Trophoblast cell (in vitro differentiated cells and primary cell): Measurements from ENCODE around the gene RNFT2.

Experiments
- DNase-seq, 2 donors: peaks; one replicate each; pipeline ENCODE4 v3.0.0-alpha.2; 2016
- H2AFZ ChIP-seq: 2 replicates; pipeline ENCODE4 v1.6.1; 2013; ENCODE audit warnings: low read length, moderate library complexity, mild to moderate bottlenecking; ENCODE audit not compliant: insufficient read depth, poor library complexity
- H2AK5ac ChIP-seq: 2 replicates; pipeline ENCODE4 v1.6.1; 2013; ENCODE audit warnings: mild to moderate bottlenecking, low read length
- H2BK120ac ChIP-seq: 2 replicates; pipeline ENCODE4 v1.6.1; 2013; ENCODE audit warnings: low read length, mild to moderate bottlenecking, moderate library complexity; ENCODE audit not compliant: insufficient read depth, poor library complexity
- H2BK12ac ChIP-seq: 2 replicates; pipeline ENCODE4 v1.6.1; 2013; ENCODE audit warnings: mild to moderate bottlenecking, low read length, moderate library complexity
- H2BK5ac ChIP-seq: 2 replicates; pipeline ENCODE4 v1.6.1; 2013; ENCODE audit warnings: low read length, low read depth, moderate library complexity, mild to moderate bottlenecking; ENCODE audit not compliant: poor library complexity
- H3K14ac ChIP-seq: 2 replicates; pipeline ENCODE4 v1.6.1; 2013; ENCODE audit warnings: mild to moderate bottlenecking, low read length
- H3K18ac ChIP-seq: 2 replicates; pipeline ENCODE4 v1.6.1; 2013; ENCODE audit warnings: mild to moderate bottlenecking, low read length
- H3K23ac ChIP-seq: 2 replicates; pipeline ENCODE4 v1.6.1; 2013; ENCODE audit warnings: low read length
- H3K27ac ChIP-seq: 2 replicates; pipeline ENCODE4 v1.5.1; 2013; ENCODE audit warnings: low read depth, mild to moderate bottlenecking, inconsistent platforms, low read length, moderate library complexity
- H3K27me3 ChIP-seq: 2 replicates; pipeline ENCODE4 v1.6.1; 2013; ENCODE audit warnings: inconsistent platforms, mild to moderate bottlenecking, low read length, moderate library complexity; ENCODE audit not compliant: insufficient read depth
- H3K36me3 ChIP-seq, 2 experiments: 1 replicate in 1 of 2; 2 replicates in 1 of 2; pipeline ENCODE4 v1.6.1; 2013; ENCODE audit warnings: low read length in 2 of 2, mild to moderate bottlenecking in 2 of 2, moderate library complexity in 1 of 2; ENCODE audit not compliant: insufficient read depth in 2 of 2, control insufficient read depth in 1 of 2
- H3K4ac ChIP-seq: 2 replicates; pipeline ENCODE4 v1.6.1; 2013; ENCODE audit warnings: low read depth, mild to moderate bottlenecking, low read length, moderate library complexity
- H3K4me1 ChIP-seq, 2 experiments: 1 replicate in 1 of 2; 2 replicates in 1 of 2; pipeline ENCODE4 v1.6.1; 2013; ENCODE audit warnings: low read length in 2 of 2, mild to moderate bottlenecking in 2 of 2, moderate library complexity in 1 of 2; ENCODE audit not compliant: insufficient read depth in 2 of 2, control insufficient read depth in 1 of 2
- H3K4me2 ChIP-seq: 2 replicates; pipeline ENCODE4 v1.6.1; 2013; ENCODE audit warnings: inconsistent platforms, mild to moderate bottlenecking, low read length, moderate library complexity
- H3K4me3 ChIP-seq: 2 replicates; pipeline ENCODE4 v1.5.1; 2013; ENCODE audit warnings: mild to moderate bottlenecking, low read depth, low read length, inconsistent platforms
- H3K79me1 ChIP-seq: one replicate; pipeline ENCODE4 v1.6.1; 2013; ENCODE audit warnings: low read length
- H3K79me2 ChIP-seq: 2 replicates; pipeline ENCODE4 v1.6.1; 2013; ENCODE audit warnings: low read length, mild to moderate bottlenecking; ENCODE audit not compliant: control insufficient read depth, insufficient read depth, poor library complexity
- H3K9ac ChIP-seq: 2 replicates; pipeline ENCODE4 v1.6.1; 2013; ENCODE audit warnings: mild to moderate bottlenecking, low read length
- H3K9me3 ChIP-seq: 2 replicates; pipeline ENCODE4 v1.6.1; 2013; ENCODE audit warnings: low read depth, mild to moderate bottlenecking, control low read depth, inconsistent platforms, low read length; ENCODE audit not compliant: insufficient read depth
- H4K12ac ChIP-seq: 2 replicates; pipeline ENCODE4 v1.6.1; 2013; ENCODE audit warnings: low read depth, mild to moderate bottlenecking, low read length, moderate library complexity
- H4K8ac ChIP-seq: 2 replicates; pipeline ENCODE4 v1.6.1; 2013; ENCODE audit warnings: low read depth, mild to moderate bottlenecking, low read length, moderate library complexity
- H4K91ac ChIP-seq: one replicate; pipeline ENCODE4 v1.6.1; 2013; ENCODE audit warnings: low read depth, mild to moderate bottlenecking, low read length, moderate library complexity
- WGBS: extraction: QIAGEN DNeasy Blood & Tissue Kit; methylation state at CpG from one replicate; pipeline ENCODE4 v1.1.7; 2013; ENCODE audit warnings: missing lambda C conversion rate; ENCODE audit not compliant: insufficient read length, insufficient coverage; ENCODE audit errors: extremely low coverage; 5-methylcytosine and 5-hydroxymethylcytosine counted together

The RNFT2 gene

GRCh38 chr12:116727261-116727660 is 10.9 kb upstream of the RNFT2 start:
- no peak overlapping the region for H3K14ac ChIP-seq
- no peaks in the 10 kb centered on the region for H3K4me1 ChIP-seq
- no peak overlapping the region for H2AK5ac ChIP-seq
- H3K18ac ChIP-seq = no peak overlapping the region
- H3K79me2 ChIP-seq = no peaks in the 10 kb centered on the region
- H2BK12ac ChIP-seq = no peak overlapping the region
- H2BK120ac ChIP-seq = no peak overlapping the region
- H3K4me3 ChIP-seq = no peak overlapping the region
- no peak overlapping the region for H2BK5ac ChIP-seq
- H3K9ac ChIP-seq = no peak overlapping the region
- H3K23ac ChIP-seq = peak overlapping the region; percentile 40
- H3K27ac ChIP-seq = no peak overlapping the region
- H3K36me3 ChIP-seq = peaks cover 9 to 13% of the 10 kb centered on the region in 2 experiments
- no peaks in the 10 kb centered on the region for H3K79me1 ChIP-seq
- WGBS = no CpG with 5 or more reads among the region's 3 CpGs
- H3K9me3 ChIP-seq = no peaks in the 10 kb centered on the region
- H3K4me2 ChIP-seq = no peak overlapping the region
- H4K12ac ChIP-seq = no peak overlapping the region
- H3K27me3 ChIP-seq = no peaks in the 10 kb centered on the region
- no peak overlapping the region for H4K8ac ChIP-seq
- no peak overlapping the region for H4K91ac ChIP-seq
- no peak for DNase-seq
- no peak overlapping the region for H2AFZ ChIP-seq
- no peak overlapping the region for H3K4ac ChIP-seq

DNA sequence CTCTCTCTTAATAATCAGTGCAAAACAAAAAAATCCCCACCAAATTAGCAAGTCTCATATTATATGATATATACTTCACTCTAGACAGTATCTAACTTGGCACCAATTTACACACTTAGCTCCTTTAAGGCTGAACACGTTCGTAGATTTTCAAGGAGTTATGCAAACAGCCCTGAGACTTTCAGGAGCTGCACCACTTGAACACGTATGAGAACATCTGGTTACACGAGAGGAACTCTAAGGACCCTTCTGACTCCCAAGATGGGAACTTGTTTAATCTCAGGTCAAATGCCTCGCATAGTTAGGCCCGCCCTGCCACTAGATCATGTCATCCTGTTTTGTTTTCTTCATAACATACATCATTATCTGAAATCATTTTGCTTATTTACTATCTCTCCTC is 10.2 kb upstream of the RNFT2 start:
- no peak overlapping the region for H2BK5ac ChIP-seq
- no peaks in the 10 kb centered on the region for H3K9me3 ChIP-seq
- no peaks in the 10 kb centered on the region for H3K79me1 ChIP-seq
- H4K91ac ChIP-seq = no peak overlapping the region
- H3K4me1 ChIP-seq = no peaks in the 10 kb centered on the region
- no peak overlapping the region for H2AFZ ChIP-seq
- no peak overlapping the region for H3K27ac ChIP-seq
- H4K12ac ChIP-seq = no peak overlapping the region
- no peak overlapping the region for H3K4me2 ChIP-seq
- no peak overlapping the region for H4K8ac ChIP-seq
- no peak overlapping the region for H3K14ac ChIP-seq
- no peak overlapping the region for H2BK120ac ChIP-seq
- H3K4me3 ChIP-seq = no peak overlapping the region
- H3K9ac ChIP-seq = no peak overlapping the region
- no peak overlapping the region for H3K18ac ChIP-seq
- peaks cover 8 to 10% of the 10 kb centered on the region in 2 experiments for H3K36me3 ChIP-seq
- no peak overlapping the region for H2BK12ac ChIP-seq
- no peaks in the 10 kb centered on the region for H3K79me2 ChIP-seq
- no peak overlapping the region for H3K23ac ChIP-seq
- DNase-seq = peak; percentile 69 to 85
- H3K27me3 ChIP-seq = no peaks in the 10 kb centered on the region
- no CpG with 5 or more reads among the region's 6 CpGs for WGBS
- H3K4ac ChIP-seq = no peak overlapping the region
- H2AK5ac ChIP-seq = no peak overlapping the region

GRCh38 chr12:116731801-116732200 is 6.3 kb upstream of the RNFT2 start:
- no peak overlapping the region for H3K27ac ChIP-seq
- WGBS = no CpG with 5 or more reads among the region's 3 CpGs

DNA sequence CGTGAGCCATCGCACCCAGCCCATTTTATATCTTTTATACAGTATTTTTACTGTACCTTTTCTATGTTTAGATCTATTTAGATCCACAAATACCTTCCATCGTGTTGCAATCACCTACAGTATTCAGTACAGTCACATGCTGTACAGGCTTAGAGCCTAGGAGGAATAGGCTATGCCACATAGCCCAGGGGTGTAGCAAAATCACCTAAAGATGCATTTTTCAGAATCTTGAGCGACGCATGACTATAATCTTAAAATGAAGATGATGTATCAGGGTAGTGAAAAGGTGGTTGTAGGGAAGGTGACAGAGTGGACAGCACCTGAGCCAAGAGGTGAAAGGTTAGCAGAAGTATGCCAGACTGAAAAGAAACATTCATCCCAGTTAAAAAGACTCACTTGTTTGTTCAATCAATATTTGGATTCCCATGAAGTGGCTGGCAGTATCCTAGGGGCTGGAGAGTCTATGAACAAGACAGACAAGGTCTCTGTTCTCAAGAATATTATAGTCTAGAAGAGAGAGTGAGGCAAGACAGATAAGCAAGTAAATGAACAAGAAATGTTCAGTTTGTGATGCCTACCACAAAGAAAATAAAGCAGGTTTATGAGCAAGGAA is 3.9 kb upstream of the RNFT2 start:
- Histone ChIP-seq H3K23ac (no peak overlapping the region), H3K18ac (no peak overlapping the region), H3K14ac (no peak overlapping the region), H2BK5ac (no peak overlapping the region), H3K4ac (no peak overlapping the region), H3K27me3 (no peaks in the 10 kb centered on the region), H2BK12ac (no peak overlapping the region), H3K4me3 (no peak overlapping the region), H3K4me1 (peaks cover 9 to 12% of the 10 kb centered on the region in 2 experiments), H3K27ac (no peak overlapping the region), H2BK120ac (no peak overlapping the region), H2AK5ac (no peak overlapping the region), H3K9ac (no peak overlapping the region), H4K8ac (no peak overlapping the region), H4K12ac (no peak overlapping the region), H3K79me1 (peaks cover 5% of the 10 kb centered on the region), H2AFZ (no peak overlapping the region), H3K4me2 (no peak overlapping the region), H3K9me3 (no peaks in the 10 kb centered on the region), H3K36me3 (peaks cover 3 to 6% of the 10 kb centered on the region in 2 experiments), H4K91ac (no peak overlapping the region), H3K79me2 (peaks cover 9% of the 10 kb centered on the region)
- peak; percentile 82 to 93 for DNase-seq
- WGBS = no CpG with 5 or more reads among the region's 5 CpGs

More at GRCh38 chr12:116731801-116732200, 6.3 kb upstream of the RNFT2 start:
- no peak overlapping the region for H3K9ac ChIP-seq
- no peak overlapping the region for H2AK5ac ChIP-seq
- no peak overlapping the region for H4K91ac ChIP-seq
- H3K4me2 ChIP-seq = no peak overlapping the region
- H2BK120ac ChIP-seq = no peak overlapping the region
- no peaks in the 10 kb centered on the region for H3K9me3 ChIP-seq
- H2AFZ ChIP-seq = no peak overlapping the region
- no peak overlapping the region for H3K4me3 ChIP-seq
- no peaks in the 10 kb centered on the region for H3K79me1 ChIP-seq
- peak overlapping the region; percentile 84 for H3K4ac ChIP-seq
- H3K23ac ChIP-seq = no peak overlapping the region
- peak overlapping the region; percentile 56 for H3K18ac ChIP-seq
- H3K4me1 ChIP-seq = peaks cover 6% of the 10 kb centered on the region in 2 experiments
- no peaks in the 10 kb centered on the region for H3K27me3 ChIP-seq
- H2BK5ac ChIP-seq = no peak overlapping the region
- no peak overlapping the region for H2BK12ac ChIP-seq
- DNase-seq = no peak
- H4K8ac ChIP-seq = no peak overlapping the region
- H3K14ac ChIP-seq = no peak overlapping the region
- no peak overlapping the region for H4K12ac ChIP-seq
- H3K79me2 ChIP-seq = peaks cover 2% of the 10 kb centered on the region
- H3K36me3 ChIP-seq = peaks cover 7 to 11% of the 10 kb centered on the region in 2 experiments
